Hepatocyte (in vitro differentiated cells): Measurements from ENCODE around the gene GUCY1A1. TPM values are rescaled to one million over a fixed set of nuclear protein-coding genes. Genes with fewer than 3 reads are reported as not detected.

Source experiments
- DNase-seq: peaks from one replicate; pipeline ENCODE4 v3.0.0-alpha.2; 2016; ENCODE audit warnings: low spot score
- H2AFZ ChIP-seq: fragments of 200-600 bp; sonication (generic); 2 replicates; pipeline ENCODE4 v1.6.0; 2016; ENCODE audit warnings: antibody characterized with exemption, mild to moderate bottlenecking
- H3K27ac ChIP-seq: fragments of 200-600 bp; sonication (generic); 2 replicates; pipeline ENCODE4 v1.5.1; 2016; ENCODE audit warnings: mild to moderate bottlenecking
- H3K27me3 ChIP-seq: fragments of 200-600 bp; sonication (generic); 2 replicates; pipeline ENCODE4 v1.6.1; 2016
- H3K36me3 ChIP-seq: fragments of 200-600 bp; sonication (generic); replicated peaks from 2 replicates; pipeline ENCODE4 v1.5.1; 2016; ENCODE audit warnings: low read depth; ENCODE audit not compliant: insufficient read depth
- H3K4me1 ChIP-seq: fragments of 200-600 bp; sonication (generic); 2 replicates; pipeline ENCODE4 v1.5.1; 2016; ENCODE audit warnings: mild to moderate bottlenecking, moderate library complexity; ENCODE audit not compliant: insufficient read depth
- H3K4me2 ChIP-seq: fragments of 200-600 bp; sonication (generic); 2 replicates; pipeline ENCODE4 v1.6.0; 2016
- H3K4me3 ChIP-seq: fragments of 200-600 bp; sonication (generic); 2 replicates; pipeline ENCODE4 v1.5.1; 2016; ENCODE audit warnings: mild to moderate bottlenecking
- H3K79me2 ChIP-seq: fragments of 200-600 bp; sonication (generic); 2 replicates; pipeline ENCODE4 v1.6.0; 2017; ENCODE audit warnings: mild to moderate bottlenecking
- H3K9me2 ChIP-seq: fragments of 200-600 bp; sonication (generic); replicated peaks from 2 replicates; pipeline ENCODE4 v1.6.0; 2017; ENCODE audit warnings: mild to moderate bottlenecking; ENCODE audit not compliant: insufficient read depth
- H3K9me3 ChIP-seq: fragments of 200-600 bp; sonication (generic); 2 replicates; pipeline ENCODE4 v1.5.1; 2016; ENCODE audit warnings: low read depth, mild to moderate bottlenecking
- H4K20me1 ChIP-seq: fragments of 200-600 bp; sonication (generic); 2 replicates; pipeline ENCODE4 v1.6.0; 2016; ENCODE audit warnings: mild to moderate bottlenecking; ENCODE audit not compliant: insufficient read depth, poor library complexity, severe bottlenecking
- CTCF ChIP-seq: fragments of 200-600 bp; sonication (generic); IDR thresholded peaks from 2 replicates; pipeline ENCODE4 v1.5.1; 2016; ENCODE audit warnings: antibody characterized with exemption, mild to moderate bottlenecking; ENCODE audit not compliant: poor library complexity
- EZH2 ChIP-seq: fragments of 200-600 bp; sonication (generic); IDR thresholded peaks from 2 replicates; pipeline ENCODE4 v1.6.1; 2016; ENCODE audit warnings: antibody characterized with exemption, mild to moderate bottlenecking, borderline replicate concordance
- EZH2phosphoT487 ChIP-seq: fragments of 200-600 bp; sonication (generic); IDR thresholded peaks from one replicate; pipeline ENCODE4 v1.6.1; 2018; ENCODE audit warnings: antibody characterized with exemption, mild to moderate bottlenecking, low read depth, moderate library complexity; ENCODE audit not compliant: unreplicated experiment, severe bottlenecking
- WGBS: methylation state at CpG from one replicate; pipeline ENCODE4 v1.1.6; 2016; ENCODE audit warnings: low lambda C conversion rate; ENCODE audit errors: missing lambda C conversion rate; 5-methylcytosine and 5-hydroxymethylcytosine counted together
- polyA plus RNA-seq: library from polyadenylated mRNA; unstranded; fragments of >200 nt; fragmentation: Nextera tagmentation; extraction: Ambion mirVana; gene quantifications from 2 replicates; pipeline ENCODE4 v1.2.1, GENCODE V29; 2016
- total RNA-seq: library from RNA; depleted of rRNA; stranded (reverse); fragments of >200 nt; gene quantifications from 2 replicates; pipeline ENCODE4 v1.2.3, GENCODE V29; 2014

The GUCY1A1 gene
- total and polyA plus RNA-seq, 2 experiments from 2014 or later, result 25.7 to 41.2 TPM

- no peak overlapping the region for H3K4me2 ChIP-seq
- no peak overlapping the region for H3K4me3 ChIP-seq
- peak overlapping the region; percentile 1 for H3K27ac ChIP-seq
- peaks cover 15% of the 10 kb centered on the region for H3K4me1 ChIP-seq
- H3K79me2 ChIP-seq, result peaks cover 38% of the 10 kb centered on the region
- H4K20me1 ChIP-seq, result no peaks in the 10 kb centered on the region
- H3K9me3 ChIP-seq, result no peaks in the 10 kb centered on the region
- no peaks in the 10 kb centered on the region for H3K36me3 ChIP-seq
- no peak overlapping the region for H2AFZ ChIP-seq
- TF ChIP-seq EZH2, result no peak
- no peak for TF ChIP-seq CTCF
- no peak for TF ChIP-seq EZH2phosphoT487
- H3K27me3 ChIP-seq, result no peaks in the 10 kb centered on the region
- DNase-seq, result no peak
- 90% methylated on average over 2 of the region's 2 CpGs for WGBS
- no peaks in the 10 kb centered on the region for H3K9me2 ChIP-seq
Measured at GRCh38 chr4:155678011-155678410, 11.4 kb downstream of the GUCY1A1 start.

DNA sequence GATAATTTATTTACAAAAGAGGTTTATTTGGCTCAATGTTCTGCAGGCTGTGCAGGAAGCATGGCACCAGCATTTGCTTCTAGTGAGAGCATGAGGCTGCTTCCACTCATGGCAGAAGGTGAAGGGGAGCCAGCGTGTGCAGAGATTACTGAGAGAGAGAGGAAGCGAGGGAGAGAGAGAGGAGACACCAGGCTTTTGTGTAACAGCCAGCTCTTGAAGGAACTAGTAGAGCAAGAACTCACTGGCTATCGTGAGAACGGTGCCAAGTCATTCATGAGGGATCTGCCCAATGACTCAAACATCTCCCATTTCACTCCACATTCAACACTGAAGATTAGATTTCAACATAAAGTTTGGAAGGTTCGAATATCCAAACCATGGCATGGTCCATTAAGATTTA is 12.7 kb downstream of the GUCY1A1 start:
- Histone ChIP-seq H3K36me3 (no peaks in the 10 kb centered on the region), H3K9me3 (no peaks in the 10 kb centered on the region), H3K4me2 (no peak overlapping the region), H3K27ac (peak overlapping the region; percentile 16), H4K20me1 (no peaks in the 10 kb centered on the region), H2AFZ (no peak overlapping the region), H3K4me3 (no peak overlapping the region), H3K4me1 (peaks cover 15% of the 10 kb centered on the region), H3K9me2 (no peaks in the 10 kb centered on the region), H3K27me3 (no peaks in the 10 kb centered on the region), H3K79me2 (peaks cover 41% of the 10 kb centered on the region)
- 62% methylated on average over 5 of the region's 5 CpGs for WGBS
- DNase-seq, result peak; percentile 46
- TF ChIP-seq EZH2phosphoT487, result no peak
- TF ChIP-seq EZH2, result no peak
- TF ChIP-seq CTCF, result no peak

- Histone ChIP-seq H3K79me2 (peaks cover 56% of the 10 kb centered on the region), H2AFZ (no peak overlapping the region), H3K4me3 (no peak overlapping the region), H3K27me3 (no peaks in the 10 kb centered on the region), H4K20me1 (no peaks in the 10 kb centered on the region), H3K9me3 (no peaks in the 10 kb centered on the region), H3K4me2 (no peak overlapping the region), H3K36me3 (no peaks in the 10 kb centered on the region), H3K4me1 (peaks cover 9% of the 10 kb centered on the region), H3K9me2 (no peaks in the 10 kb centered on the region), H3K27ac (no peak overlapping the region)
- TF ChIP-seq EZH2 (no peak), EZH2phosphoT487 (no peak)
- WGBS, result 85% methylated on average over 3 of the region's 3 CpGs
- DNase-seq, result no peak
Measured at GRCh38 chr4:155681886-155682285, 15.2 kb downstream of the GUCY1A1 start.

- Histone ChIP-seq H3K27me3 (no peaks in the 10 kb centered on the region), H3K4me2 (no peak overlapping the region), H3K27ac (peak overlapping the region; percentile 1), H3K4me1 (peaks cover 9% of the 10 kb centered on the region), H3K9me2 (no peaks in the 10 kb centered on the region), H4K20me1 (no peaks in the 10 kb centered on the region), H3K36me3 (no peaks in the 10 kb centered on the region), H2AFZ (no peak overlapping the region), H3K79me2 (peaks cover 56% of the 10 kb centered on the region), H3K4me3 (no peak overlapping the region), H3K9me3 (no peaks in the 10 kb centered on the region)
- TF ChIP-seq EZH2phosphoT487, result no peak
- TF ChIP-seq CTCF, result no peak
- no peak for TF ChIP-seq EZH2
- 53% methylated on average over 2 of the region's 2 CpGs for WGBS
- no peak for DNase-seq
Measured at GRCh38 chr4:155684423-155684822, 17.8 kb downstream of the GUCY1A1 start.
